ENCODE measurements around the gene COL4A4.

Gene COL4A4

GRCh38 chr2:226962176-226962773 is 201.7 kb downstream of the COL4A4 start:
- ChIA-PET POLR2A (no interaction called here), CTCF (no interaction called here)
- Histone ChIP-seq H3K9me3 (ENCODE audit: control insufficient read depth, insufficient read depth, low read depth, low read length) (no peaks in the 10 kb centered on the region), H3K27ac (ENCODE audit: extremely low read depth, low read depth, low read length) (no peak overlapping the region), H3K36me3 (ENCODE audit: control insufficient read depth in 2 of 2, insufficient read depth in 1 of 2, low read length in 2 of 2) (no peaks in the 10 kb centered on the region), H3K4me3 (ENCODE audit: low read depth, low read length) (no peak overlapping the region), H3K4me1 (ENCODE audit: control insufficient read depth, insufficient read depth, low read length) (no peaks in the 10 kb centered on the region)
- TF ChIP-seq KLF10 (tag by site-specific recombination; IDR thresholded peaks at IDR 0.05) (no peak), SETDB1 (IDR thresholded peaks at IDR 0.05; ENCODE audit: insufficient read length, low read length) (no peak), ZNF548 (tag by site-specific recombination; IDR thresholded peaks at IDR 0.05) (no peak), ZNF549 (tag by site-specific recombination; IDR thresholded peaks at IDR 0.05) (no peak), ZNF521 (tag by site-specific recombination; IDR thresholded peaks at IDR 0.05) (no peak), ZNF140 (tag by site-specific recombination; IDR thresholded peaks at IDR 0.05) (no peak), ZNF488 (tag by site-specific recombination; IDR thresholded peaks at IDR 0.05) (no peak), ZNF692 (tag by site-specific recombination; IDR thresholded peaks at IDR 0.05) (no peak), ZBTB20 (tag by site-specific recombination; IDR thresholded peaks at IDR 0.05) (no peak), ZNF610 (tag by site-specific recombination; IDR thresholded peaks at IDR 0.05; ENCODE audit: borderline replicate concordance) (no peak), ZNF621 (tag by site-specific recombination; IDR thresholded peaks at IDR 0.05) (no peak), PRDM1 (tag by site-specific recombination; IDR thresholded peaks at IDR 0.05) (no peak), ZNF660 (tag by site-specific recombination; IDR thresholded peaks at IDR 0.05) (no peak), ZNF24 (tag by site-specific recombination; IDR thresholded peaks at IDR 0.05) (no peak), YY1 (tag by site-specific recombination; IDR thresholded peaks at IDR 0.05) (no peak), REPIN1 (tag by site-specific recombination; IDR thresholded peaks at IDR 0.05; ENCODE audit: low read depth) (no peak), ZNF155 (tag by site-specific recombination; IDR thresholded peaks at IDR 0.05) (no peak), ZSCAN23 (tag by site-specific recombination; IDR thresholded peaks at IDR 0.05) (no peak), PRDM6 (tag by site-specific recombination; IDR thresholded peaks at IDR 0.05) (no peak)

- Histone ChIP-seq H3K27ac (ENCODE audit: extremely low read depth, low read depth, low read length) (no peak overlapping the region), H3K4me3 (ENCODE audit: low read depth, low read length) (no peak overlapping the region), H3K9me3 (ENCODE audit: control insufficient read depth, insufficient read depth, low read depth, low read length) (no peaks in the 10 kb centered on the region), H3K4me1 (ENCODE audit: control insufficient read depth, insufficient read depth, low read length) (no peaks in the 10 kb centered on the region), H3K36me3 (ENCODE audit: control insufficient read depth in 2 of 2, insufficient read depth in 1 of 2, low read length in 2 of 2) (no peaks in the 10 kb centered on the region)
- CTCF ChIA-PET: no interaction called here
- POLR2A ChIA-PET: no interaction called here
- TF ChIP-seq KLF9 (tag by site-specific recombination; IDR thresholded peaks at IDR 0.05; ENCODE audit: low read depth): no peak
- 0 out of 2 replicates have a peak, but pooled peaks have one; percentile 6 for TF ChIP-seq ZNF146 (tag by site-specific recombination; IDR thresholded peaks at IDR 0.05)
Measured at GRCh38 chr2:226959418-226959817, 204.6 kb downstream of the COL4A4 start.

Data from HEK293 (cell line).